WTC11 (cell line): ENCODE results near the gene RETREG2. TPM values are rescaled to one million over a fixed set of nuclear protein-coding genes. Genes with fewer than 3 reads are reported as not detected.

Source experiments
- ELF4 ChIP-seq: sonication (generic); formaldehyde crosslinking; IDR thresholded peaks from 2 replicates; pipeline ENCODE4 v1.8.1; 2022; ENCODE audit warnings: low read depth, mild to moderate bottlenecking, moderate library complexity, missing genetic modification reagents
- IRF2 ChIP-seq: sonication (generic); formaldehyde crosslinking; IDR thresholded peaks from 2 replicates; pipeline ENCODE4 v1.8.0; 2022; ENCODE audit warnings: low read depth, missing genetic modification reagents, borderline replicate concordance
- JAZF1 ChIP-seq: fragments of 250-450 bp; sonication (Bioruptor Pico); IDR thresholded peaks from 2 replicates; pipeline ENCODE4 v1.9.0; 2021; ENCODE audit warnings: moderate library complexity, mild to moderate bottlenecking, inconsistent platforms
- NR1H2 ChIP-seq: sonication (generic); formaldehyde crosslinking; IDR thresholded peaks from 2 replicates; pipeline ENCODE4 v1.9.0; 2021; ENCODE audit warnings: mild to moderate bottlenecking, moderate library complexity, missing genetic modification reagents
- NR2C2 ChIP-seq: sonication (generic); formaldehyde crosslinking; IDR thresholded peaks from 2 replicates; pipeline ENCODE4 v1.8.0; 2022; ENCODE audit warnings: mild to moderate bottlenecking, missing genetic modification reagents
- SOX15 ChIP-seq: fragments of 250-450 bp; sonication (Bioruptor Pico); IDR thresholded peaks from 2 replicates; pipeline ENCODE4 v1.9.0; 2021; ENCODE audit warnings: mild to moderate bottlenecking
- SP1 ChIP-seq: sonication (generic); formaldehyde crosslinking; conservative IDR thresholded peaks from 2 replicates; pipeline ENCODE4 v1.8.1; 2022; ENCODE audit warnings: missing genetic modification reagents
- ZNF232 ChIP-seq: sonication (generic); formaldehyde crosslinking; IDR thresholded peaks from 2 replicates; pipeline ENCODE4 v1.8.0; 2022; ENCODE audit warnings: mild to moderate bottlenecking, missing genetic modification reagents
- ZNF317 ChIP-seq: sonication (generic); formaldehyde crosslinking; IDR thresholded peaks from 2 replicates; pipeline ENCODE4 v1.8.1; 2023; ENCODE audit warnings: low read depth, mild to moderate bottlenecking, moderate library complexity, missing genetic modification reagents, borderline replicate concordance
- ZNF396 ChIP-seq: fragments of 250-450 bp; sonication (Bioruptor Pico); IDR thresholded peaks from 2 replicates; pipeline ENCODE4 v1.8.0; 2021; ENCODE audit warnings: mild to moderate bottlenecking, moderate library complexity, borderline replicate concordance
- ZNF423 ChIP-seq: fragments of 250-450 bp; sonication (Bioruptor Pico); IDR thresholded peaks from 2 replicates; pipeline ENCODE4 v2.1.2; 2022; ENCODE audit warnings: mild to moderate bottlenecking, moderate library complexity
- total RNA-seq: library from RNA; stranded (reverse); gene quantifications from 3 replicates; pipeline ENCODE4 v1.2.3, GENCODE V29; 2021
- TF ChIP-seq, protein P1 (sequence below): sonication (generic); formaldehyde crosslinking; IDR thresholded peaks from 2 replicates; pipeline ENCODE4 v1.8.1; 2022; ENCODE audit warnings: missing genetic modification reagents, borderline replicate concordance
- TF ChIP-seq, protein P2 (sequence below): fragments of 250-450 bp; sonication (Bioruptor Pico); IDR thresholded peaks from 2 replicates; pipeline ENCODE4 v1.9.0; 2021; ENCODE audit warnings: moderate library complexity, mild to moderate bottlenecking, inconsistent platforms, borderline replicate concordance
- TF ChIP-seq, protein P3 (sequence below): sonication (generic); formaldehyde crosslinking; conservative IDR thresholded peaks from 2 replicates; pipeline ENCODE4 v1.8.1; 2022; ENCODE audit warnings: mild to moderate bottlenecking, missing genetic modification reagents
- TF ChIP-seq, protein P4 (sequence below): sonication (generic); formaldehyde crosslinking; conservative IDR thresholded peaks from 2 replicates; pipeline ENCODE4 v1.8.1; 2023; ENCODE audit warnings: mild to moderate bottlenecking, low read depth, missing genetic modification reagents, moderate library complexity
- TF ChIP-seq, protein P5 (sequence below): fragments of 250-450 bp; sonication (Bioruptor Pico); IDR thresholded peaks from 2 replicates; pipeline ENCODE4 v1.8.0; 2021; ENCODE audit warnings: mild to moderate bottlenecking
- TF ChIP-seq, protein P6 (sequence below): fragments of 250-450 bp; sonication (Bioruptor Pico); IDR thresholded peaks from 2 replicates; pipeline ENCODE4 v1.9.0; 2021; ENCODE audit warnings: mild to moderate bottlenecking
- TF ChIP-seq, protein P7 (sequence below): sonication (generic); formaldehyde crosslinking; IDR thresholded peaks from 2 replicates; pipeline ENCODE4 v1.8.0; 2022; ENCODE audit warnings: mild to moderate bottlenecking, missing genetic modification reagents

RETREG2 gene
- total RNA-seq, 1 experiment from 2014 or later, result 60.2 TPM

DNA sequence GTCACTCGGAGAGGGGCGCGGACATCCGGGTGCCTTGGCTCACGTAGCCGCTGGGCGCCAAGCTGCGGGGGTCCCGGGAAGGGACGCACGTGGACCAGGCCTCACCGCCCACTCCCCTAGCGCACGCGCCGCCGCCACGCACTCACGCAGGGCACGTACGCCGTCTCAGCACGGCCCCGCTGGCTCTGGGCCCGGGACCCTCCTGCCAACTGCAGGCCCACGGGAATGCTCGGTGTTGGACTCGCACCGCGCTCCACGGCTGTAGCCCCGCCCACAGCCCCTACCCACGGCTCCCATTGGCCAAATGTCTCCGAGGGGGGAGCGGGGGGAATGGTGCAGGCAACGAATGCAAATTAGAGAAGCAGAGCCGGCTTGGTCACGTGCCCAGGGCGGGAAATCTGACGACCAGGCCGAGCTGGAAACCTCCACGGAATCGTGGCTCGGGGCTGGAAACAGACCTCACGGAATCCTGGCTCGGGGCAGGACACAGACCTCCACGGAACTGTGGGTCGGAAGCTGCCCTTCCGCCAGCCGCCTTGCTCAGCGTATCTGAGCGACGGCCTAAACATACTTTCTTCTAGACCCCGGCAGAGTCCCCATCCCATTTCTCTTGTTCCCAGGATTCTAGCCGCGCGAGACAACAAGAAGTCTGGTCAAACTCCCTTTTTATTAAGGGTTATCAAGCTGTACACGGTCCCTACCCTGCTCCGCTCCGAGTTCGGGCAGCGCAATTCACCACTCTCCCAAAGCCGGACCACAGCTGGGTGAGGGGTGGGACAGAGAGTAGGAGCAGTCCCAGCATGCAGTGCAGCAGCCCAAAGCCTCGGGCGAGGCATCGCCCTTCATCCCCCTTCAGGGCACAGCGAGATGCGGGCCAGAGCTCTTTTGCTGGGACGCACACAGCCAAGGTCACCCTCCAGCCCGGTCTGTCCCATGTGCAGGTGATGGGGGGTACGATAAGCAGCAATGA, 40.9 kb downstream of the RETREG2 start, which contains the start of gene ABCB6 (continued):
- TF ChIP-seq, protein P1, sequence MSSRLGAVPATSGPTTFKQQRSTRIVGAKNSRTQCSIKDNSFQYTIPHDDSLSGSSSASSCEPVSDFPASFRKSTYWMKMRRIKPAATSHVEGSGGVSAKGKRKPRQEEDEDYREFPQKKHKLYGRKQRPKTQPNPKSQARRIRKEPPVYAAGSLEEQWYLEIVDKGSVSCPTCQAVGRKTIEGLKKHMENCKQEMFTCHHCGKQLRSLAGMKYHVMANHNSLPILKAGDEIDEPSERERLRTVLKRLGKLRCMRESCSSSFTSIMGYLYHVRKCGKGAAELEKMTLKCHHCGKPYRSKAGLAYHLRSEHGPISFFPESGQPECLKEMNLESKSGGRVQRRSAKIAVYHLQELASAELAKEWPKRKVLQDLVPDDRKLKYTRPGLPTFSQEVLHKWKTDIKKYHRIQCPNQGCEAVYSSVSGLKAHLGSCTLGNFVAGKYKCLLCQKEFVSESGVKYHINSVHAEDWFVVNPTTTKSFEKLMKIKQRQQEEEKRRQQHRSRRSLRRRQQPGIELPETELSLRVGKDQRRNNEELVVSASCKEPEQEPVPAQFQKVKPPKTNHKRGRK (CRISPR knock-in tag), result no peak
- no peak for TF ChIP-seq ZNF317 (CRISPR knock-in tag)
- no peak for TF ChIP-seq NR2C2 (CRISPR knock-in tag)
- no peak for TF ChIP-seq ZNF423
- TF ChIP-seq, protein P2, sequence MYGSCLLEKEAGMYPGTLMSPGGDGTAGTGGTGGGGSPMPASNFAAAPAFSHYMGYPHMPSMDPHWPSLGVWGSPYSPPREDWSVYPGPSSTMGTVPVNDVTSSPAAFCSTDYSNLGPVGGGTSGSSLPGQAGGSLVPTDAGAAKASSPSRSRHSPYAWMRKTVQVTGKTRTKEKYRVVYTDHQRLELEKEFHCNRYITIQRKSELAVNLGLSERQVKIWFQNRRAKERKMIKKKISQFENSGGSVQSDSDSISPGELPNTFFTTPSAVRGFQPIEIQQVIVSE (CRISPR knock-in tag), result no peak
- no peak for TF ChIP-seq ZNF396 (CRISPR knock-in tag)
- TF ChIP-seq ZNF232 (CRISPR knock-in tag), result no peak; the same call in 1 of the 2 replicates
- TF ChIP-seq SOX15, result no peak
- TF ChIP-seq, protein P3, sequence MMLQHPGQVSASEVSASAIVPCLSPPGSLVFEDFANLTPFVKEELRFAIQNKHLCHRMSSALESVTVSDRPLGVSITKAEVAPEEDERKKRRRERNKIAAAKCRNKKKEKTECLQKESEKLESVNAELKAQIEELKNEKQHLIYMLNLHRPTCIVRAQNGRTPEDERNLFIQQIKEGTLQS (CRISPR knock-in tag), result no peak
- TF ChIP-seq NR1H2 (CRISPR knock-in tag), result no peak
- no peak for TF ChIP-seq JAZF1 (CRISPR knock-in tag)
- TF ChIP-seq, protein P4, sequence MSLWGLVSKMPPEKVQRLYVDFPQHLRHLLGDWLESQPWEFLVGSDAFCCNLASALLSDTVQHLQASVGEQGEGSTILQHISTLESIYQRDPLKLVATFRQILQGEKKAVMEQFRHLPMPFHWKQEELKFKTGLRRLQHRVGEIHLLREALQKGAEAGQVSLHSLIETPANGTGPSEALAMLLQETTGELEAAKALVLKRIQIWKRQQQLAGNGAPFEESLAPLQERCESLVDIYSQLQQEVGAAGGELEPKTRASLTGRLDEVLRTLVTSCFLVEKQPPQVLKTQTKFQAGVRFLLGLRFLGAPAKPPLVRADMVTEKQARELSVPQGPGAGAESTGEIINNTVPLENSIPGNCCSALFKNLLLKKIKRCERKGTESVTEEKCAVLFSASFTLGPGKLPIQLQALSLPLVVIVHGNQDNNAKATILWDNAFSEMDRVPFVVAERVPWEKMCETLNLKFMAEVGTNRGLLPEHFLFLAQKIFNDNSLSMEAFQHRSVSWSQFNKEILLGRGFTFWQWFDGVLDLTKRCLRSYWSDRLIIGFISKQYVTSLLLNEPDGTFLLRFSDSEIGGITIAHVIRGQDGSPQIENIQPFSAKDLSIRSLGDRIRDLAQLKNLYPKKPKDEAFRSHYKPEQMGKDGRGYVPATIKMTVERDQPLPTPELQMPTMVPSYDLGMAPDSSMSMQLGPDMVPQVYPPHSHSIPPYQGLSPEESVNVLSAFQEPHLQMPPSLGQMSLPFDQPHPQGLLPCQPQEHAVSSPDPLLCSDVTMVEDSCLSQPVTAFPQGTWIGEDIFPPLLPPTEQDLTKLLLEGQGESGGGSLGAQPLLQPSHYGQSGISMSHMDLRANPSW (CRISPR knock-in tag), result no peak
- TF ChIP-seq, protein P5, sequence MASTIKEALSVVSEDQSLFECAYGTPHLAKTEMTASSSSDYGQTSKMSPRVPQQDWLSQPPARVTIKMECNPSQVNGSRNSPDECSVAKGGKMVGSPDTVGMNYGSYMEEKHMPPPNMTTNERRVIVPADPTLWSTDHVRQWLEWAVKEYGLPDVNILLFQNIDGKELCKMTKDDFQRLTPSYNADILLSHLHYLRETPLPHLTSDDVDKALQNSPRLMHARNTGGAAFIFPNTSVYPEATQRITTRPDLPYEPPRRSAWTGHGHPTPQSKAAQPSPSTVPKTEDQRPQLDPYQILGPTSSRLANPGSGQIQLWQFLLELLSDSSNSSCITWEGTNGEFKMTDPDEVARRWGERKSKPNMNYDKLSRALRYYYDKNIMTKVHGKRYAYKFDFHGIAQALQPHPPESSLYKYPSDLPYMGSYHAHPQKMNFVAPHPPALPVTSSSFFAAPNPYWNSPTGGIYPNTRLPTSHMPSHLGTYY, result no peak
- no peak for TF ChIP-seq IRF2 (CRISPR knock-in tag)
- TF ChIP-seq, protein P6, sequence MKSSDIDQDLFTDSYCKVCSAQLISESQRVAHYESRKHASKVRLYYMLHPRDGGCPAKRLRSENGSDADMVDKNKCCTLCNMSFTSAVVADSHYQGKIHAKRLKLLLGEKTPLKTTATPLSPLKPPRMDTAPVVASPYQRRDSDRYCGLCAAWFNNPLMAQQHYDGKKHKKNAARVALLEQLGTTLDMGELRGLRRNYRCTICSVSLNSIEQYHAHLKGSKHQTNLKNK (CRISPR knock-in tag), result no peak
- TF ChIP-seq SP1, result peak; percentile 75
- TF ChIP-seq ELF4, result no peak
- TF ChIP-seq, protein P7, sequence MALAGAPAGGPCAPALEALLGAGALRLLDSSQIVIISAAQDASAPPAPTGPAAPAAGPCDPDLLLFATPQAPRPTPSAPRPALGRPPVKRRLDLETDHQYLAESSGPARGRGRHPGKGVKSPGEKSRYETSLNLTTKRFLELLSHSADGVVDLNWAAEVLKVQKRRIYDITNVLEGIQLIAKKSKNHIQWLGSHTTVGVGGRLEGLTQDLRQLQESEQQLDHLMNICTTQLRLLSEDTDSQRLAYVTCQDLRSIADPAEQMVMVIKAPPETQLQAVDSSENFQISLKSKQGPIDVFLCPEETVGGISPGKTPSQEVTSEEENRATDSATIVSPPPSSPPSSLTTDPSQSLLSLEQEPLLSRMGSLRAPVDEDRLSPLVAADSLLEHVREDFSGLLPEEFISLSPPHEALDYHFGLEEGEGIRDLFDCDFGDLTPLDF (CRISPR knock-in tag), result no peak
